Mucosa of descending colon (tissue), 3 donors: Measurements from ENCODE around the gene SH3GL3. TPM values are rescaled to one million over a fixed set of nuclear protein-coding genes. Genes with fewer than 3 reads are reported as not detected.

Source experiments
- ATAC-seq: fragments of 200-7000 bp; cut with Tn5 transposase; one replicate; pipeline ENCODE4 v1.9.1; 2020; ENCODE audit warnings: mild to moderate bottlenecking, moderate library complexity
- DNase-seq, 3 donors: peaks; one replicate each; pipeline ENCODE4 v3.0.0-alpha.2; 2020
- H3K36me3 ChIP-seq: fragments of 200-600 bp; one replicate; pipeline ENCODE4 v1.8.0; 2021; ENCODE audit warnings: low read depth, mild to moderate bottlenecking
- H3K4me1 ChIP-seq: fragments of 200-600 bp; one replicate; pipeline ENCODE4 v1.8.0; 2021; ENCODE audit warnings: low read depth, mild to moderate bottlenecking
- H3K4me3 ChIP-seq: fragments of 200-600 bp; one replicate; pipeline ENCODE4 v1.8.0; 2021; ENCODE audit warnings: mild to moderate bottlenecking
- H3K9me3 ChIP-seq: fragments of 200-600 bp; one replicate; pipeline ENCODE4 v1.8.0; 2021; ENCODE audit warnings: mild to moderate bottlenecking
- intact Hi-C, 2 donors: fragments of 100-400 bp; cut with DNase I in 1 of 2; cut with micrococcal nuclease in 1 of 2; formaldehyde crosslinking; loops; one replicate each; pipeline versions ENCODE4 v1.11.0 to v1.11.1; 2022; cut with DNase I, micrococcal nuclease
- total RNA-seq, 3 donors: library from RNA; stranded (reverse); fragmentation: NEBNext Ultra II Directional in 2 of 3; extraction: Animal tissue kit (Norgen Biotek cat#: 25700) in 2 of 3; gene quantifications; one replicate each; pipeline versions ENCODE4 v1.2.1 to v1.2.4, GENCODE V29; 2021 to 2023
- TF ChIP-seq, protein P1 (sequence below): fragments of 200-600 bp; IDR thresholded peaks from one replicate; pipeline ENCODE4 v1.8.0; 2022; ENCODE audit warnings: antibody characterized with exemption, mild to moderate bottlenecking
- donor health status: DM: no; HTN: no; CAD: no; lungs with moderate emphysema.
- donor health status: DM: no; HTN: no; CAD: no.
- donor health status: DM: no; HTN: yes; CAD: no.

The SH3GL3 gene
- total RNA-seq, 3 donors from 2014 or later, result 1.2 TPM; not detected in 2

DNA sequence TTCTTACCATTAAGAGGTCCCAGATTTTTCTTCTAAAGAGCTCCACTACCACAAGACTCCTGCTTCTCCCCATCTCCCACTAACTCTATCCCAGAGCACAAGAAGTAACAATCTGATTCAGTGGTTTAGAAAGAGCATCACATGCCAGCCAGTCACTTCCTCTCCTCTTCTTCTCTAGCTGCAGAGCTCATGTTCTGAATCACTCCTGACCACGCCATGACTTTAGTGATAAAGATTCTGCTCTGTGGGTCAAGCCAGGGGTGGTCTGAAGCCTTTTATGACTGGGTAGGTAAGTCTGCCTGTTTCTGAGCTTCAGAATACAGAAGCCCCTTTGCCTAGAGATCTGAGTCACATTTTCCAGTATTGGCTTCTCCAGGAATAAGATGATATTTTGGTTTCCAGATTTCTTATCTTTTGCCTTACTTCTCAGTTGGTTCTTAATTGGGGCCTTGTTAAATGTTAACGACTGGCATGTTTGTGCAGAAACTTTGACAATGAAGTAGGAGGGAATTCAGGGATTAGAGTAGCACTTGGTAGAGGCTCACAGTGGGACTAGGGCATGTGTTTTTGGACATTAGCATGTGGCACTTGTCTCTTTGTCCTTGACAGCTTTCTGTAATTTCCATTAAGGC is 179.1 kb downstream of the SH3GL3 start:
- Histone ChIP-seq H3K9me3 (no peaks in the 10 kb centered on the region), H3K4me1 (no peaks in the 10 kb centered on the region), H3K4me3 (no peak overlapping the region), H3K36me3 (no peaks in the 10 kb centered on the region)
- TF ChIP-seq, protein P1, sequence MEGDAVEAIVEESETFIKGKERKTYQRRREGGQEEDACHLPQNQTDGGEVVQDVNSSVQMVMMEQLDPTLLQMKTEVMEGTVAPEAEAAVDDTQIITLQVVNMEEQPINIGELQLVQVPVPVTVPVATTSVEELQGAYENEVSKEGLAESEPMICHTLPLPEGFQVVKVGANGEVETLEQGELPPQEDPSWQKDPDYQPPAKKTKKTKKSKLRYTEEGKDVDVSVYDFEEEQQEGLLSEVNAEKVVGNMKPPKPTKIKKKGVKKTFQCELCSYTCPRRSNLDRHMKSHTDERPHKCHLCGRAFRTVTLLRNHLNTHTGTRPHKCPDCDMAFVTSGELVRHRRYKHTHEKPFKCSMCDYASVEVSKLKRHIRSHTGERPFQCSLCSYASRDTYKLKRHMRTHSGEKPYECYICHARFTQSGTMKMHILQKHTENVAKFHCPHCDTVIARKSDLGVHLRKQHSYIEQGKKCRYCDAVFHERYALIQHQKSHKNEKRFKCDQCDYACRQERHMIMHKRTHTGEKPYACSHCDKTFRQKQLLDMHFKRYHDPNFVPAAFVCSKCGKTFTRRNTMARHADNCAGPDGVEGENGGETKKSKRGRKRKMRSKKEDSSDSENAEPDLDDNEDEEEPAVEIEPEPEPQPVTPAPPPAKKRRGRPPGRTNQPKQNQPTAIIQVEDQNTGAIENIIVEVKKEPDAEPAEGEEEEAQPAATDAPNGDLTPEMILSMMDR, result no peak
- DNase-seq, result no peak
- no peak for ATAC-seq
- intact Hi-C loops, result no loop called here

DNA sequence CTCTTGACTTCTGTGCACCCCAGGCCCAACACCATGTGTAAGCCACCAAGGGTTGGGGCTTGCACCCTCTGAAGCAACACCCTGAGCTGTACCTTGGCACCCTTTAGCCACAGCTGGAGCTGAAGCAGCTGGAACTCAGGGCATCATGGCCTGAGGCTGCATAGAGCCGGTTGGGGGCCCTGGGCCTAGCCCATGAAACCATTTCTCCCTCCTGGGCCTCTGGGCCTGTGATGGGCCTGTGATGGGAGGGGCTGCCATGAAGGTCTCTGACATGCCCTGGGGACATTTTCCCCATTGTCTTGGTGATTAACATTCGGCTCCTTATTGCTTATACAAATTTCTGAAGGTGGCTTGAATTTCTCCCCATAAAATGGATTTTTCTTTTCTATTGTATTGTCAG is 184.4 kb downstream of the SH3GL3 start:
- no peak for ATAC-seq
- intact Hi-C loops, result no loop called here

DNA sequence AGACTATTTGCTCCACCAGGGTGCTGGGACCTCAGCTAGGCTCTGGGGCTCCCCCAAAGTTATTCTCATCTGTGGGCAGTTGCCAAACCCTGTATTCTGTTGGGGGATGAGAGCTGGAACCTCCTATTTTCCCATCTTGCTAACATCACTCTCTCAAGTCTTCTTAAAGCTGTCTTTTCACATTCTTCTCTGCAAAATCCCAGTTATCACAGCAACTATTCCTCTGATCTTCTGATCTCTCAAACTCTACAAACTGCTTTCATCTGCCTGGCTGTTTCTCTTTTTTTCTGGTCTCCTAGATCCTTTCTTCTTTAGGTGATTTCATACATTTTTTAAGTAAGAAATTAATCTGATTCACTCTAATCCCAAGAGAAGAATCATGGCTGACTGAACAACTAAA is 196.1 kb downstream of the SH3GL3 start:
- H3K4me1 ChIP-seq, result no peaks in the 10 kb centered on the region
- H3K4me3 ChIP-seq, result no peak overlapping the region
- TF ChIP-seq, protein P1, result no peak
- DNase-seq (no peak), ATAC-seq (no peak)
- no peaks in the 10 kb centered on the region for H3K9me3 ChIP-seq
- intact Hi-C loops, result no loop called here
- no peaks in the 10 kb centered on the region for H3K36me3 ChIP-seq

More for the DNA sequence above, 184.4 kb downstream of the SH3GL3 start:
- Histone ChIP-seq H3K9me3 (no peaks in the 10 kb centered on the region), H3K4me3 (no peak overlapping the region), H3K36me3 (no peaks in the 10 kb centered on the region), H3K4me1 (no peaks in the 10 kb centered on the region)
- TF ChIP-seq, protein P1, result no peak
- DNase-seq, result no peak

DNA sequence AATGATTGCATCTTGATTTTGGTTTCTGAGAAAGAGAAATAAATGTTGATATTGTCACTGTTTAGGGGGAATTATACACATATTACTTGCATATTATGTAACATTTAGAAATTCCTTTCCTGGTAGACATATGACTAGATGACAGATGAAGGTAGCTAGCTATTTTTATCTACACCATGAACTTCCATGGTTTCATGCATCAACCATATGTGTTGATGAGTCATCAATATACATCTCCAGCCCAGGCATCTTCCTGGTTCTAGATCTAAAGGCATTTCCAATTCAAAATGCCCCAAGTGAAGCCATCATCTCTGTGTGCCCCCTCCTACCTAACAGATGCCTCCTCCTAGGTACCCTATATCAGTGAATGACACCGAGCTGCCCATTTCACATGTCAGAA is 197.3 kb downstream of the SH3GL3 start:
- H3K4me3 ChIP-seq, result no peak overlapping the region
- TF ChIP-seq, protein P1, result no peak
- no peaks in the 10 kb centered on the region for H3K36me3 ChIP-seq
- no peaks in the 10 kb centered on the region for H3K4me1 ChIP-seq
- intact Hi-C loops, result no loop called here
- no peak for DNase-seq
- ATAC-seq, result no peak
- no peaks in the 10 kb centered on the region for H3K9me3 ChIP-seq

DNA sequence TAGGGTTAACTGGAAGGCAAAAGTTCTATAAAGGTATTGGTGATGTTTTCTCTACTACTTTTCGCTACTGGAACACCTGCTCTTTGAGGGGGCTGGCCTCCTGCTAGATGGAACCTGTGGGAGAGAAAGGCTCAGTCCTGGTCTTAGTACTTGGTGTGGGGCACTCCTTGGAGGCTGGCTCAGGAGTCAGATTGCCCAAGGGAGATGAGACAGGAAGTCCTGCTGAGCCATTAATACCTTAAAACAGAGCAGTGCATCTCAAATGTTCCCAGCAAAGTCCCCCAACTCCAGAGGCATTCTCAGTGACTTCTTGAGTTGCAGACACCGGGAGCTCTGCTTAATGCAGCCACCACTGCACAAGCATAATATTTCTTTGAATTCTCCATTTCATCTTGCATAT is 203.7 kb downstream of the SH3GL3 start:
- no peaks in the 10 kb centered on the region for H3K4me1 ChIP-seq
- DNase-seq, result no peak
- intact Hi-C loops, result no loop called here
- no peak for ATAC-seq
- no peak overlapping the region for H3K4me3 ChIP-seq
- H3K9me3 ChIP-seq, result no peaks in the 10 kb centered on the region
- TF ChIP-seq, protein P1, result no peak
- H3K36me3 ChIP-seq, result no peaks in the 10 kb centered on the region

DNA sequence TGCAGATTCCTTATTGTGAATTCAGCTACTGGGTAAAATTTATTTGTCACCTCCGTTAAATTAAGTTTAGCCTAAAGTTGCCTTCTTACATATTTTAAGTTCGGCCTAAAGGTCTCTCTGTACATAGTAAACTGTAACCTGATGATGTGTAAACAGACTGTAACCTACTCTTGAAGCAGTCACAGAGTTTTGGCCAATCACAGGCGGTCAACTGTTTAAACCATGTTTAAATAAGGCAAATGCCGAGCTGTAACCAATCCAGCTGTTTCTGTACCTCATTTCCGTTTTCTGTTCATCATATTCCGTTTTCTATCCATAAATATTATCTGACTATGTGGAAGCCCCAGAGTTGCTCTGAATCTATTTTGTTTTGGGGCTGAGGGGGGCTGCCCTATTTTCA is 204.4 kb downstream of the SH3GL3 start:
- H3K4me1 ChIP-seq, result no peaks in the 10 kb centered on the region
- no peaks in the 10 kb centered on the region for H3K36me3 ChIP-seq
- DNase-seq, result no peak
- no peak for ATAC-seq
- intact Hi-C loops, result no loop called here
- no peaks in the 10 kb centered on the region for H3K9me3 ChIP-seq
- no peak overlapping the region for H3K4me3 ChIP-seq
- TF ChIP-seq, protein P1, result no peak
